ENCODE results near the gene ACIN1. TPM values are rescaled to one million over a fixed set of nuclear protein-coding genes. Genes with fewer than 3 reads are reported as not detected.
A peak's percentile ranks its signal among the peaks of the same experiment; 100 is the strongest.

ACIN1 gene
- total RNA-seq, 1 experiment from 2014 or later = 171 TPM

DNA sequence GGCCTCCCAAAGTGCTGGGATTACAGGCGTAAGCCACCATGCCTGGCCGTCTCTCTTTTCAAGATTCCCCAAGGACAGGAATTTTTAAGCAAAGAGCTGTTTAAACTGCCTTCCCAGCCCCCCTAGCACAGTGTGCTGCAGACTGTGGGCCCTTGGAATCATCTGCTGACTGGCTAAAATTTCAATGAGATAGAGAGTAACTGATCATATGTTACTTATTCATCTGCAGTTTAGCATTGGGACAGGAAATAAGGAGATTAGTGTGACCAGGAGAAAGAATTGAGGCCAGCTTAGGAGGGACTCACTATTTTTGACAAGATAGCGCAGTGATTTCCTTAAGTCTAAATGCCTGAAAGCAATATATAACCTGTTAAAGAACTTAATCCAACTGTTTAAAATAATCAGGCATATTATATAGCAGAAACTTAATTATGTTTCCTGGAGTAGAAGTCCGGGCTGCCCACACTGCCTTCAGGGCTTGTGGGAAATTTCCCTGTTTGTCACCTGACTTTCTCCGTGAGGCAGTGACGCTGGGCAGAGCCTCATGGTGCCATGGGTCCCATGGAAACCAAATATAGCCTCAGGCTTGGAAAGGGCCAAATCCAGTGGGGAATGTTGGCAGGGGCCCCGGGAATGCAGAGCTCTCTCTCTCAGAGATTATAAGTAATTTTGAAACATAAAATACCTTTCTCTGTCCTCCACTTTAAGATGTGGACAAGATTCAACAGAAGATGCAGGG is 46.9 kb upstream of the ACIN1 start:
- POLR2A ChIA-PET (ENCODE audit: unreplicated experiment) = no interaction called here
- Histone ChIP-seq H3K79me2 (ENCODE audit: low read depth) (no peaks in the 10 kb centered on the region), H3K4me2 (peak overlapping the region; percentile 34; the same call in 1 of the 2 replicates), H3K4me1 (replicated peaks; ENCODE audit: insufficient read depth) (peaks cover 36% of the 10 kb centered on the region), H2AFZ (no peak overlapping the region), H3K9me3 (ENCODE audit: insufficient read depth, low read depth) (no peaks in the 10 kb centered on the region), H3K9me2 (ENCODE audit: insufficient read depth) (no peaks in the 10 kb centered on the region), H3K36me3 (ENCODE audit: low read depth) (no peaks in the 10 kb centered on the region), H3K27ac (peak overlapping the region; percentile 46), H3F3A (ENCODE audit: insufficient read depth, low read depth) (peaks cover 5% of the 10 kb centered on the region; the same call in 1 of the 2 replicates), H3K27me3 (ENCODE audit: insufficient read depth, low read depth) (no peaks in the 10 kb centered on the region), H4K20me1 (ENCODE audit: insufficient read depth) (no peaks in the 10 kb centered on the region), H3K4me3 (no peak overlapping the region)
- CTCF ChIA-PET = interaction anchor here (0.5 kb wide), 1 partner anchor 60 kb away, joined by 4 read pairs; no protein-coding TSS in a partner anchor
- no peak for TF ChIP-seq EZH2 (IDR thresholded peaks at IDR 0.05; ENCODE audit: low read depth)
- TF ChIP-seq, protein P1, sequence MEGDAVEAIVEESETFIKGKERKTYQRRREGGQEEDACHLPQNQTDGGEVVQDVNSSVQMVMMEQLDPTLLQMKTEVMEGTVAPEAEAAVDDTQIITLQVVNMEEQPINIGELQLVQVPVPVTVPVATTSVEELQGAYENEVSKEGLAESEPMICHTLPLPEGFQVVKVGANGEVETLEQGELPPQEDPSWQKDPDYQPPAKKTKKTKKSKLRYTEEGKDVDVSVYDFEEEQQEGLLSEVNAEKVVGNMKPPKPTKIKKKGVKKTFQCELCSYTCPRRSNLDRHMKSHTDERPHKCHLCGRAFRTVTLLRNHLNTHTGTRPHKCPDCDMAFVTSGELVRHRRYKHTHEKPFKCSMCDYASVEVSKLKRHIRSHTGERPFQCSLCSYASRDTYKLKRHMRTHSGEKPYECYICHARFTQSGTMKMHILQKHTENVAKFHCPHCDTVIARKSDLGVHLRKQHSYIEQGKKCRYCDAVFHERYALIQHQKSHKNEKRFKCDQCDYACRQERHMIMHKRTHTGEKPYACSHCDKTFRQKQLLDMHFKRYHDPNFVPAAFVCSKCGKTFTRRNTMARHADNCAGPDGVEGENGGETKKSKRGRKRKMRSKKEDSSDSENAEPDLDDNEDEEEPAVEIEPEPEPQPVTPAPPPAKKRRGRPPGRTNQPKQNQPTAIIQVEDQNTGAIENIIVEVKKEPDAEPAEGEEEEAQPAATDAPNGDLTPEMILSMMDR (conservative IDR thresholded peaks at IDR 0.05) = no peak
- DNase-seq = peak; percentile 72 to 74
- intact Hi-C loops (cut with micrococcal nuclease; ENCODE audit: unreplicated experiment) = no loop called here
- BruUV-seq (replicated peaks) = no TSS peak

- TF ChIP-seq, protein P1 (conservative IDR thresholded peaks at IDR 0.05) = no peak
- TF ChIP-seq EZH2 (IDR thresholded peaks at IDR 0.05; ENCODE audit: low read depth) = no peak
- H3K9me3 ChIP-seq (ENCODE audit: insufficient read depth, low read depth) = no peaks in the 10 kb centered on the region
- no peak overlapping the region for H3K4me3 ChIP-seq
- no peaks in the 10 kb centered on the region for H3K79me2 ChIP-seq (ENCODE audit: low read depth)
- no peak overlapping the region for H3K4me2 ChIP-seq
- CTCF ChIA-PET = no interaction called here
- no peak for DNase-seq
- POLR2A ChIA-PET (ENCODE audit: unreplicated experiment) = no interaction called here
- no peak overlapping the region for H3K27ac ChIP-seq
- H4K20me1 ChIP-seq (ENCODE audit: insufficient read depth) = no peaks in the 10 kb centered on the region
- peaks cover 22% of the 10 kb centered on the region for H3K4me1 ChIP-seq (replicated peaks; ENCODE audit: insufficient read depth)
- H3K36me3 ChIP-seq (ENCODE audit: low read depth) = no peaks in the 10 kb centered on the region
- BruUV-seq (replicated peaks) = no TSS peak
- no peaks in the 10 kb centered on the region for H3K27me3 ChIP-seq (ENCODE audit: insufficient read depth, low read depth)
- no peaks in the 10 kb centered on the region for H3F3A ChIP-seq (ENCODE audit: insufficient read depth, low read depth)
- intact Hi-C loops (cut with micrococcal nuclease; ENCODE audit: unreplicated experiment) = no loop called here
- H2AFZ ChIP-seq = no peak overlapping the region
- no peaks in the 10 kb centered on the region for H3K9me2 ChIP-seq (ENCODE audit: insufficient read depth)
Measured at GRCh38 chr14:23140371-23140770, 45.4 kb upstream of the ACIN1 start.

GRCh38 chr14:23139874-23140273 is 44.9 kb upstream of the ACIN1 start:
- CTCF ChIA-PET = no interaction called here
- H3K79me2 ChIP-seq (ENCODE audit: low read depth) = no peaks in the 10 kb centered on the region

More at GRCh38 chr14:23139874-23140273, 44.9 kb upstream of the ACIN1 start:
- Histone ChIP-seq H3F3A (ENCODE audit: insufficient read depth, low read depth) (no peaks in the 10 kb centered on the region), H2AFZ (no peak overlapping the region), H3K9me2 (ENCODE audit: insufficient read depth) (no peaks in the 10 kb centered on the region), H4K20me1 (ENCODE audit: insufficient read depth) (no peaks in the 10 kb centered on the region), H3K4me2 (no peak overlapping the region), H3K4me3 (no peak overlapping the region), H3K9me3 (ENCODE audit: insufficient read depth, low read depth) (no peaks in the 10 kb centered on the region), H3K27me3 (ENCODE audit: insufficient read depth, low read depth) (no peaks in the 10 kb centered on the region), H3K36me3 (ENCODE audit: low read depth) (no peaks in the 10 kb centered on the region), H3K27ac (no peak overlapping the region), H3K4me1 (replicated peaks; ENCODE audit: insufficient read depth) (peaks cover 22% of the 10 kb centered on the region)
- BruUV-seq (replicated peaks) = no TSS peak
- TF ChIP-seq, protein P1 (conservative IDR thresholded peaks at IDR 0.05) = no peak
- TF ChIP-seq EZH2 (IDR thresholded peaks at IDR 0.05; ENCODE audit: low read depth) = no peak
- POLR2A ChIA-PET (ENCODE audit: unreplicated experiment) = no interaction called here
- intact Hi-C loops (cut with micrococcal nuclease; ENCODE audit: unreplicated experiment) = no loop called here
- DNase-seq = no peak
